HepG2 (cell line): ENCODE data around the gene FANCE. TPM values are rescaled to one million over a fixed set of nuclear protein-coding genes. Genes with fewer than 3 reads are reported as not detected.

Source experiments
- BRD4 ChIP-seq: sonication (generic); formaldehyde crosslinking; IDR thresholded peaks from 2 replicates; pipeline ENCODE4 v1.4.0; 2020; ENCODE audit warnings: missing genetic modification reagents
- ELF3 ChIP-seq: IDR thresholded peaks from 2 replicates; pipeline ENCODE4 v1.6.1; 2016; ENCODE audit warnings: missing genetic modification reagents, missing compliant biosample characterization
- ISX ChIP-seq: sonication (generic); formaldehyde crosslinking; conservative IDR thresholded peaks from 2 replicates; pipeline ENCODE4 v1.5.0; 2020; ENCODE audit warnings: missing genetic modification reagents
- JARID2 ChIP-seq: sonication (generic); formaldehyde crosslinking; IDR thresholded peaks from 2 replicates; pipeline ENCODE4 v1.8.1; 2023; ENCODE audit warnings: missing genetic modification reagents, inconsistent platforms; ENCODE audit not compliant: insufficient replicate concordance
- KMT2A ChIP-seq: sonication (generic); formaldehyde crosslinking; IDR thresholded peaks from 2 replicates; pipeline ENCODE4 v1.4.0; 2020; ENCODE audit warnings: missing genetic modification reagents
- NFE2L1 ChIP-seq: sonication (generic); formaldehyde crosslinking; IDR thresholded peaks from 2 replicates; pipeline ENCODE4 v1.4.0; 2020; ENCODE audit warnings: missing genetic modification reagents, mild to moderate bottlenecking, borderline replicate concordance
- SRSF1 ChIP-seq: fragments of 200-400 bp; formaldehyde crosslinking; optimal IDR thresholded peaks from 2 replicates; pipeline ENCODE3; 2017; ENCODE audit warnings: mild to moderate bottlenecking, low read depth, low read length, moderate library complexity
- ZBTB21 ChIP-seq: sonication (generic); formaldehyde crosslinking; IDR thresholded peaks from 2 replicates; pipeline ENCODE4 v1.4.0; 2020; ENCODE audit warnings: missing genetic modification reagents
- ZBTB3 ChIP-seq: sonication (generic); formaldehyde crosslinking; IDR thresholded peaks from 2 replicates; pipeline ENCODE4 v1.4.0; 2020; ENCODE audit warnings: low read depth, mild to moderate bottlenecking, moderate library complexity, missing genetic modification reagents, borderline replicate concordance
- ZBTB33 ChIP-seq: sonication (generic); formaldehyde crosslinking; IDR thresholded peaks from 2 replicates; pipeline ENCODE4 v1.4.0; 2020; ENCODE audit warnings: missing genetic modification reagents
- ZGPAT ChIP-seq: IDR thresholded peaks from 2 replicates; pipeline ENCODE4 v1.6.1; 2016; ENCODE audit warnings: mild to moderate bottlenecking
- ZNF138 ChIP-seq: sonication (generic); formaldehyde crosslinking; IDR thresholded peaks from 2 replicates; pipeline ENCODE4 v1.5.0; 2020; ENCODE audit warnings: mild to moderate bottlenecking, low read depth, missing genetic modification reagents
- ZNF17 ChIP-seq: sonication (generic); formaldehyde crosslinking; IDR thresholded peaks from 2 replicates; pipeline ENCODE4 v1.5.0; 2020; ENCODE audit warnings: mild to moderate bottlenecking, missing genetic modification reagents
- ZNF260 ChIP-seq: sonication (generic); formaldehyde crosslinking; IDR thresholded peaks from 2 replicates; pipeline ENCODE4 v1.4.0; 2020; ENCODE audit warnings: missing genetic modification reagents, low read depth, mild to moderate bottlenecking, borderline replicate concordance
- ZNF362 ChIP-seq: sonication (generic); formaldehyde crosslinking; IDR thresholded peaks from 2 replicates; pipeline ENCODE4 v1.4.0; 2020; ENCODE audit warnings: missing genetic modification reagents, mild to moderate bottlenecking, borderline replicate concordance
- ZNF530 ChIP-seq: sonication (generic); formaldehyde crosslinking; IDR thresholded peaks from 2 replicates; pipeline ENCODE4 v1.5.0; 2020; ENCODE audit warnings: low read depth, mild to moderate bottlenecking, missing genetic modification reagents
- ZNF580 ChIP-seq: IDR thresholded peaks from 2 replicates; pipeline ENCODE4 v1.6.1; 2016; ENCODE audit warnings: low read depth, borderline replicate concordance
- ZNF597 ChIP-seq: sonication (generic); formaldehyde crosslinking; IDR thresholded peaks from 2 replicates; pipeline ENCODE4 v1.5.0; 2020; ENCODE audit warnings: missing genetic modification reagents
- ZNF678 ChIP-seq: sonication (generic); formaldehyde crosslinking; IDR thresholded peaks from 2 replicates; pipeline ENCODE4 v1.4.0; 2020; ENCODE audit warnings: mild to moderate bottlenecking, missing genetic modification reagents
- ZSCAN20 ChIP-seq: sonication (generic); formaldehyde crosslinking; IDR thresholded peaks from 2 replicates; pipeline ENCODE4 v1.4.0; 2020; ENCODE audit warnings: missing genetic modification reagents, mild to moderate bottlenecking, borderline replicate concordance
- polyA plus RNA-seq, 8 experiments: library from polyadenylated mRNA; depleted of rRNA in 3 of 8; stranded (reverse) in 7 of 8; unstranded in 1 of 8; fragments of >200 nt; fragmentation: Illumina TruSeq in 4 of 8; extraction: Trizol in 4 of 8; gene quantifications; 2 replicates each; pipeline versions ENCODE4 v1.2.1 to v1.2.3, GENCODE V29; 2011 to 2016; ENCODE audit warnings: low read depth in 4 of 8, missing spikeins in 1 of 8, mixed read lengths in 1 of 8; ENCODE audit not compliant: insufficient read depth in 1 of 8
- total RNA-seq, 5 experiments: library from RNA; depleted of rRNA; stranded (reverse); fragments of >200 nt; fragmentation: Illumina TruSeq; extraction: Trizol; gene quantifications; 2 replicates each; pipeline ENCODE4 v1.2.3, GENCODE V29; 2016; ENCODE audit warnings: low read depth in 1 of 5

The FANCE gene
- total and polyA plus RNA-seq, 2 of the 13 experiments (the other 11 are each of a cell fraction or from before 2014, with no cell fraction given), result 7.1 to 11.2 TPM

GRCh38 chr6:35452183-35453090 lies at the start of gene FANCE (continued):
- TF ChIP-seq ZGPAT (CRISPR knock-in tag) (peak; percentile 83), BRD4 (CRISPR knock-in tag) (peak; percentile 16; the same call in 1 of the 2 replicates), ZNF362 (CRISPR knock-in tag) (no peak), ZNF530 (CRISPR knock-in tag) (no peak), NFE2L1 (CRISPR knock-in tag) (no peak), ZNF678 (no peak), ELF3 (CRISPR knock-in tag) (peak; percentile 63), ZNF597 (CRISPR knock-in tag) (no peak), SRSF1 (peak; percentile 95), ZNF17 (CRISPR knock-in tag) (no peak), ZBTB3 (CRISPR knock-in tag) (no peak), ZNF580 (CRISPR knock-in tag) (0 out of 2 replicates have a peak, but pooled peaks have one; percentile 72), ZBTB21 (CRISPR knock-in tag) (no peak), ISX (CRISPR knock-in tag) (no peak), JARID2 (CRISPR knock-in tag) (no peak), ZSCAN20 (CRISPR knock-in tag) (no peak; the same call in 1 of the 2 replicates), ZNF260 (CRISPR knock-in tag) (no peak), ZBTB33 (CRISPR knock-in tag) (no peak), KMT2A (CRISPR knock-in tag) (peak; percentile 89), ZNF138 (CRISPR knock-in tag) (no peak)
